GM12875 (cell line): ENCODE results near the gene RSPRY1.

Experiments used
- H3K4me3 ChIP-seq: one replicate; pipeline ENCODE4 v1.5.1; 2011; ENCODE audit warnings: low read depth, low read length, control low read depth
- TF ChIP-seq, protein P1 (sequence below): IDR thresholded peaks from 2 replicates; pipeline ENCODE4 v1.5.1; 2011; ENCODE audit warnings: low read depth, mild to moderate bottlenecking, control low read depth, inconsistent platforms, low read length, moderate library complexity, borderline replicate concordance; ENCODE audit not compliant: insufficient read depth

Gene RSPRY1

DNA sequence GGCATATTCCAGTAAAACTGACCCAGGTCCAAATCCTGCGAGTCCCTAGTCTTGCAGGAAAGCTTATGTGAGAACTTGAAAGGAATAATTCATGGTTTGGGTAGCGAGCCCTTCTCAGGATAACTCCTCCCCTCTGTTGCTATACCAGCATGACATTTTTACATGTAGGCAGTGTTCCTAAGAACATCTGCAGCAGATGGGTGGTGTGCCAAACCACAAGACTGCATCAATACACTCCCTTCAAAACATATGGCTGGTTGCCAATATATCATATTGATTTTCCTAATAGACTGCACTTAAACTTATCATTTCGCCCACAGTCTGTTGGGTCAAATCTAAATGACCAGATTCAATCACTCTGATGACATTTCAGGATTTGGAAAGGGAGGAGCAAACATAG, 20.2 kb upstream of the RSPRY1 start:
- H3K4me3 ChIP-seq = no peak overlapping the region
- TF ChIP-seq, protein P1, sequence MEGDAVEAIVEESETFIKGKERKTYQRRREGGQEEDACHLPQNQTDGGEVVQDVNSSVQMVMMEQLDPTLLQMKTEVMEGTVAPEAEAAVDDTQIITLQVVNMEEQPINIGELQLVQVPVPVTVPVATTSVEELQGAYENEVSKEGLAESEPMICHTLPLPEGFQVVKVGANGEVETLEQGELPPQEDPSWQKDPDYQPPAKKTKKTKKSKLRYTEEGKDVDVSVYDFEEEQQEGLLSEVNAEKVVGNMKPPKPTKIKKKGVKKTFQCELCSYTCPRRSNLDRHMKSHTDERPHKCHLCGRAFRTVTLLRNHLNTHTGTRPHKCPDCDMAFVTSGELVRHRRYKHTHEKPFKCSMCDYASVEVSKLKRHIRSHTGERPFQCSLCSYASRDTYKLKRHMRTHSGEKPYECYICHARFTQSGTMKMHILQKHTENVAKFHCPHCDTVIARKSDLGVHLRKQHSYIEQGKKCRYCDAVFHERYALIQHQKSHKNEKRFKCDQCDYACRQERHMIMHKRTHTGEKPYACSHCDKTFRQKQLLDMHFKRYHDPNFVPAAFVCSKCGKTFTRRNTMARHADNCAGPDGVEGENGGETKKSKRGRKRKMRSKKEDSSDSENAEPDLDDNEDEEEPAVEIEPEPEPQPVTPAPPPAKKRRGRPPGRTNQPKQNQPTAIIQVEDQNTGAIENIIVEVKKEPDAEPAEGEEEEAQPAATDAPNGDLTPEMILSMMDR = no peak

DNA sequence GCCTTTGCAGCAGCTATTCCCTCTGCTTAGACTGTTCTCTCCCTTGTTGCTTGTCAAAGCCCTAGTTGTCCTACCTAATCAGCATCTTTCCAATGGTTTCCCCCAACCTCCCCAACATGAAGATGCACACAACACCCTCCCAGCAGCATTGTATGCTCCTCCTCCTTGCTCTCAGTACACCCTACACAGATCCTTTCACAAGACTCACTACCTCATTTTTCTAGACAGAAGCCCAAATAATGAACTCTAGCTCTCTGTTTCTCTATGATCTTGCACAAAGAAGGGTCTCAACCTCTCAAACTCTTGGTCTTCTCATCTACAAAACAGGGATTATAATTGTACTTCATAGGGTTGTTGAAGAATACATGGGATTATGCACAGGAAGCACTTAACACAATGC, 19.7 kb upstream of the RSPRY1 start:
- TF ChIP-seq, protein P1 = no peak
- H3K4me3 ChIP-seq = no peak overlapping the region

DNA sequence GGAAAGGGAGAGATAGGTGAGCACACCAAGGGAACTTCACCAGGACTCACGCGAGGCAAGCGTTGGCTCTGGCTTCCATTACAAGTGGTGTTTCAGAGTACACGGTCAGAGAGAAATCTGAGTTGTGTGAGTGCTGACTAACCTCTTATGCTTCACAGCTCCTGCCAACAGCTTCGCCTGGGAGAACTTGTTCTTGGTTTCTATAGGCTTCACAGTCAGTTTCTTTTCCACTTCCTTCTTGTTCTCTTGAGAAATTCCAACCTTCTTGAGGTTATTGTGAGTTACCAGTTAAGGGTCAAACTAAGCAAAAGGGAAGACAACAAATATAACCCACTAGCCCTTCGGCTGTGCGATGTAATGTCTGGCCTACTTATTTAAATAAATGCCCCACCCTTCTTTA, 19.2 kb upstream of the RSPRY1 start:
- H3K4me3 ChIP-seq = no peak overlapping the region
- TF ChIP-seq, protein P1 = no peak

DNA sequence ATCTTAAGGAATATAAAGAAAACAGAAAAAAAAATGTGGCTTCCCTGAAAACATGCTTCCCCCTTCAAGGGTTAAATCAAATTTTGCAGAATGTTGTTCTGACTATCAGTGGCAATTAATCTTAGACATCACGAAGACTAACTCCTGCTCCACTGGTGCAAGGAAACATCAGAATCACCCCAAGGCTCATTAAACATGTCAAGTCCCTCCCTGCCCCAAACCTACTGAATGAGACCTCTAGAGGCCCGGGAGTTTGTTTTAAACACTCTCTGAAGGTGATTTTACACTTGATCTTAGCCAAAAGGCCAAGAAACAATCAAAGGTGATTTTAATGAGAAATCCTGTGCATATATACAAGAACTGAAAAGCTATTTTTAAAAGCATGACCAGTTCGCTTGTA, 18.6 kb upstream of the RSPRY1 start:
- no peak overlapping the region for H3K4me3 ChIP-seq
- TF ChIP-seq, protein P1 = no peak

DNA sequence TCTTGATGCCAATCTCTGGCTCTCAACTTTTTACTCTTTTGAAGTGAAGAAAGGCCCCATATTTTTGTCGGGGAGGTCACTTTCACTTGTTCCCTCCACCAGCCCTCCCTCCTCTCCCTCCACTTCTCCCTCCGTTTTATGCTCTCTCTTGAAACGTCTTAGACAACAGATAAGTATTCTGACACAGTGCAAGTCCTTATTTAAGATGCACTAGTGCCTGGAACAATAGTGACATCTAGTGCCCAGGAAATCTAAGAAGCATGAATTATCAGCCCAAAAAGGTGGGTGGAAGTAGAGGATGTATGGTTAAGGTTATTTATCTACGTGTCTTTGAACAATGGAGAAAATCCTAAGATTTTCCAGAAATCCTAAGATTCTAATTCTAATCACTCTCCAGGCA, 18.2 kb upstream of the RSPRY1 start:
- TF ChIP-seq, protein P1 = peak; percentile 50; the same call in 1 of the 2 replicates
- no peak overlapping the region for H3K4me3 ChIP-seq

DNA sequence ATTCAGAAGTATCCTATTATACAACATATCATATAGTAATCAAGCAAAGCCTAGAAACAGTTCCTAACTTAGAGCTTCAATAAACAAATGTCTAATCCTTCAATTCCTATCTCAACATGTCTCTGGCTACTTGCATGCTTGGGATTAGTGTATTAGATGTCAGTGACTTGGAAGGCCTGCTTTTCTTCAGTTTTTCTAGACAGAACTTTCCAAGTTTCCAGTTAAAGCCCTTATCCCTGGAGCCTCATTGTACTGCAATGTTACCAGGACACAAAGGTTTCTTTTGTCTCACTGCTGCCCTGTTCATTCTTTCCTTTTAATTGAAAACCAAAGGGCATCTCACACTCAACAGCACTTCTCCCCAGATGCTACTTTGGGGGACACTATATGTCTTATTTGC, 16.8 kb upstream of the RSPRY1 start:
- TF ChIP-seq, protein P1 = no peak
- H3K4me3 ChIP-seq = no peak overlapping the region

DNA sequence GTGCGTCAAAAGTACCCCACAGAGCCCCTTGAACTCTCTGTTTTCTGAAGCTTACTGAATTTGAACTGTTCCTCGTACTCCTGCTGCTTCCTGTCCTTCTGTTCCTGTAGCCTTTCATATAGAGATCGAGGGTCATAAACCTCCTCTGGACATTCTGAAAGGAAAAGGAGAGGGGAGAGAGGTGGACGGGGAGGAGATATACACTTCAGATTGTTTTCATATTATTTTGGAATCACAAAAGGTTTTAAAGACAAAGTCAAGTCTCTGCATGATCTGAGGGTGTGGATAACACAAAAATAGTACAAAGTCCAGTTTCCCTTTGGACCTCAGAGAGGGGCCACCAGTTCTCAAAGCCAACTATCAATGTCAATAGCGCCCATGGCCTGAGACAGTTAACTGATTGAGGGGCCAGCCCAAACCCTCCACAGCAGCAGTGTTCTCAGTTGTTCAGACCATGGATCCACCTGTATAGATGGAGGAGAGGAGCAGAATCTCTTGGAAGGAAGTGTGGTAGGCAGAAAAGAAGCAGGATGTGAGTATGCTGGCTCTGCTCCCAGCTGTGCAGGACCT, 13.3 kb upstream of the RSPRY1 start:
- TF ChIP-seq, protein P1 = no peak
- no peak overlapping the region for H3K4me3 ChIP-seq
